GM18517 (cell line): ENCODE results near the gene IER5L.
A peak's percentile ranks its signal among the peaks of the same experiment; 100 is the strongest.
"Not testable (repeated sequence)": the region's sequence is repeated elsewhere in the genome, so short reads cannot be mapped to it uniquely, and the experiment has no call there.

Experiments
- ATAC-seq: cut with Tn5 transposase; IDR thresholded peaks from one replicate; pipeline ENCODE4 v1.9.1; 2021; ENCODE audit warnings: mild to moderate bottlenecking, moderate library complexity; ENCODE audit not compliant: unreplicated experiment

The IER5L gene

GRCh38 chr9:129203556-129203909 lies 25.5 kb upstream of the IER5L start:
- ATAC-seq: no peak

GRCh38 chr9:129202613-129203555 lies 24.8 kb upstream of the IER5L start:
- peak; percentile 77 for ATAC-seq

GRCh38 chr9:129201866-129202265 lies 23.8 kb upstream of the IER5L start:
- no peak for ATAC-seq

- no peak for ATAC-seq
Observed at GRCh38 chr9:129201289-129201688, 23.2 kb upstream of the IER5L start.

- no peak for ATAC-seq
Observed at GRCh38 chr9:129200255-129200654, 22.2 kb upstream of the IER5L start.

- ATAC-seq: no peak
Observed at GRCh38 chr9:129199044-129199435, 21.0 kb upstream of the IER5L start.

- ATAC-seq: no peak
Observed at GRCh38 chr9:129198319-129199043, 20.4 kb upstream of the IER5L start.

GRCh38 chr9:129197978-129198318 lies 19.9 kb upstream of the IER5L start:
- no peak for ATAC-seq

- not testable (repeated sequence) for ATAC-seq
Observed at GRCh38 chr9:129197045-129197444, 19.0 kb upstream of the IER5L start.

GRCh38 chr9:129195606-129196005 lies 17.5 kb upstream of the IER5L start:
- ATAC-seq: no peak

- ATAC-seq: no peak
Observed at GRCh38 chr9:129194221-129194620, 16.2 kb upstream of the IER5L start.

GRCh38 chr9:129193655-129194054 lies 15.6 kb upstream of the IER5L start:
- no peak for ATAC-seq

GRCh38 chr9:129191234-129191633 lies 13.2 kb upstream of the IER5L start:
- no peak for ATAC-seq

- not testable (repeated sequence) for ATAC-seq
Observed at GRCh38 chr9:129189971-129190370, 11.9 kb upstream of the IER5L start.

- no peak for ATAC-seq
Observed at GRCh38 chr9:129187042-129187441, 9.0 kb upstream of the IER5L start.

GRCh38 chr9:129185991-129186390 lies 7.9 kb upstream of the IER5L start:
- no peak for ATAC-seq

- ATAC-seq: no peak
Observed at GRCh38 chr9:129185402-129185801, 7.3 kb upstream of the IER5L start.

- ATAC-seq: no peak
Observed at GRCh38 chr9:129184596-129185122, 6.6 kb upstream of the IER5L start.

GRCh38 chr9:129184219-129184524 lies 6.1 kb upstream of the IER5L start:
- ATAC-seq: no peak

- no peak for ATAC-seq
Observed at GRCh38 chr9:129183495-129184218, 5.6 kb upstream of the IER5L start.
